ENCODE results near the gene HTR2A. TPM values are rescaled to one million over a fixed set of nuclear protein-coding genes. Genes with fewer than 3 reads are reported as not detected.
"Not testable (repeated sequence)": the region's sequence is repeated elsewhere in the genome, so short reads cannot be mapped to it uniquely, and the experiment has no call there.

HTR2A gene
- total and polyA plus RNA-seq, 5 donors: 0.11 to 1.1 (median 0.32) TPM

DNA sequence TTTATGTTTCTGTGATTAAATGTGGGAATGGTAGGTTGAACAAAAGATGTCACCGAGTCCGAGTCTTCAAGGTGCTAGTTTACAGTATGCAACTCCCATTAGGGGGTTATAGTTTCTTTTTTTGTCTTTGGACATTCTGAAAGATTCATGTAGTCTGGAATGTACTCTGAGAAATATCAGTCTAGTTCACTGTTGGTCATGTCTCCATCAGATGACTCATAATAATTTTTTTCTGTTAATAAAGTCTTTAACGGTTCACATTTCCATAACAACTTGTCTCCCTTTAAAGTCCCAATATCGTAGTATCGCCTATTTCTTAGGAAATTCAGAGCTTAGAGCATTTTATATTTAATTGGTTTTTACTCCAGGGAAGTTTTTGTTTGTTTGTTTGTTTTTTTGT lies 86.4 kb downstream of the HTR2A start:
- ATAC-seq: no peak
- H3K9me3 ChIP-seq (ENCODE audit: control insufficient read depth, low read length): no peaks in the 10 kb centered on the region
- no peaks in the 10 kb centered on the region for H3K4me1 ChIP-seq (ENCODE audit: control insufficient read depth, insufficient read depth, low read length)
- no peak for DNase-seq
- intact Hi-C loops (cut with DNase I): no loop called here
- no peak overlapping the region for H3K4me3 ChIP-seq (ENCODE audit: low read length)
- 86% methylated on average over 5 of the region's 5 CpGs for WGBS
- no peak overlapping the region for H3K27ac ChIP-seq (ENCODE audit: low read length)
- H3K27me3 ChIP-seq (ENCODE audit: control insufficient read depth, insufficient read depth): no peaks in the 10 kb centered on the region

DNA sequence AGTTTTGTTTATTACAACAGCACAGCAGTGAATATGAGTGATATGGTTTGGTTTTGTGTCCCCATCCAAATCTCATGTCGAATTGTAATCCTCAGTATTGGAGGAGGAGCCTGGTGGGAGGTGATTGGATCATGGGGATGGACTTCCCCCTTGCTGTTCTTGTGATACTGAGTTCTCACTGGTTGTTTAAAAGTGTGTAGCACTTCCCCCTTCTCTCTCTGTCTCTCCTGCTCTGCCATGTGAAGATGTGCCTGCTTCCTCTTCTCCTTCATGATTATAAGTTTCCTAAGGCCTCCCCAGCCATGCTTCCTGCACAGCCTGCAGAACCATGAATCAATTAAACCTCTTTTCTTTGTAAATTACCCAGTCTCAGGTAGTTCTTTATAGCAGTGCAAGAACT lies 91.9 kb downstream of the HTR2A start:
- H3K27me3 ChIP-seq (ENCODE audit: control insufficient read depth, insufficient read depth); DNase-seq; H3K9me3 ChIP-seq (ENCODE audit: control insufficient read depth, low read length); H3K4me3 ChIP-seq (ENCODE audit: low read length); H3K27ac ChIP-seq (ENCODE audit: low read length); intact Hi-C loops (cut with DNase I); ATAC-seq; H3K4me1 ChIP-seq (ENCODE audit: control insufficient read depth, insufficient read depth, low read length): not testable (repeated sequence)
- 70% methylated on average over 1 of the region's 1 CpG for WGBS

DNA sequence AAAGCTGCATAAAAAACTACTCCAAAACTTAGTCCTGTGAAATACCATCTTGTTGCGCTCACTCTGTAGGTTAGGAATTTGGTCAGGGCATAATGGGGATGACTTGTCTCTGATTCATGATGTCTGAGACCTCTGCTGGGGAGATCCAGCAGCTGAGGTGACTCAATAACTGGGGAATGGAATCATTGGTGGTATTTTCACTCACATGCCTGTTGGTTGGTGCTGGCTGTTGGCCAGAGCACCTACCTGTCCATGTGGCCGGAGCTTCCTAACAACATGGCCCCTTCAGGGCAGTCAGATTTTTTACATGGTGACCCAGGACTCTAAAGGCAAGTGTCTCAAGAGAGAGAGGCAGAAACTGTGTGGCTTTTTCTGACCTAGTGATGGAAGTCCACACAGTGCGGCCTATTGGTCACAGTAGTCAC lies 92.5 kb downstream of the HTR2A start:
- H3K4me3 ChIP-seq (ENCODE audit: low read length): no peak overlapping the region
- no peak for ATAC-seq
- intact Hi-C loops (cut with DNase I): no loop called here
- no peak overlapping the region for H3K27ac ChIP-seq (ENCODE audit: low read length)
- no peak for DNase-seq
- H3K27me3 ChIP-seq (ENCODE audit: control insufficient read depth, insufficient read depth): no peaks in the 10 kb centered on the region
- WGBS: 96% methylated on average over 3 of the region's 3 CpGs
- no peaks in the 10 kb centered on the region for H3K9me3 ChIP-seq (ENCODE audit: control insufficient read depth, low read length)
- no peaks in the 10 kb centered on the region for H3K4me1 ChIP-seq (ENCODE audit: control insufficient read depth, insufficient read depth, low read length)

DNA sequence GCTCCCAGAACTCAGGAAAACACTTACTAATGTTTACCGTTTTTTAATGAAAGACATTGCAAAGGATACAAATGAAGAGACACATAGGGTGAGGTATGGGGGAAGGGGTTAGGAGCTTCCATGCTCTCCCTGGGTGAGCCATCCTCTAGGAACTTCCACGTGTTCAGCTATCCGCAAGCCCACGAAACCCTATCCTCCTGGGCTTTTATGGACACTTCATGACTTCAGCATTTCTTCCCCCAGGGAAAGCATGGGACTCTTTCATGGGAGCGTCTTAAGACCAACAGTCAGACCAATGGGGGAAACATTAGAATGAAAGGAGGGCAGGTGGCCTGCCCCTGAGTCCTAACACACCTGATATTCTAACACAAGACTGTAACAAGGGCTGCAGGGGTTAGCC lies 93.3 kb downstream of the HTR2A start:
- no peaks in the 10 kb centered on the region for H3K27me3 ChIP-seq (ENCODE audit: control insufficient read depth, insufficient read depth)
- H3K9me3 ChIP-seq (ENCODE audit: control insufficient read depth, low read length): no peaks in the 10 kb centered on the region
- intact Hi-C loops (cut with DNase I): no loop called here
- DNase-seq (no peak), ATAC-seq (no peak)
- no peak overlapping the region for H3K4me3 ChIP-seq (ENCODE audit: low read length)
- H3K27ac ChIP-seq (ENCODE audit: low read length): no peak overlapping the region
- H3K4me1 ChIP-seq (ENCODE audit: control insufficient read depth, insufficient read depth, low read length): no peaks in the 10 kb centered on the region
- 92% methylated on average over 5 of the region's 5 CpGs for WGBS

DNA sequence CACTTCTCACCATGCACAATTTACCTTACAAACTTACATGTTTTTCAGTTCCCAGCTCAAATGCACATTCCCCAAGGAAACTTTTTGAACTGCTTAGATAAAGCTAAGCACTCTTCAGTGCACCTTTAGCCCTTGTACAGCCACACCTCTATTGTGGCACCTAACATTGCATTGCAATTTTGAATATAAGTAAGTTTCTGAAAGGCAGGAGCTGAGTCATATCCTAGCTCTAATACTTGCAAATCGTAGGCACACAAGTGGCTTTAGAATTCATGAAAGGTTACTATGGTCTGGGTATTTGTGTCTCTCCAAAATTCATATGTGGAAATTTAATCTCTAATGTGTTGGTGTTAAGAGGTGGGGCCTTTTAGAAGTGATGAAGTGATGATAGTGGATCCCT lies 95.0 kb downstream of the HTR2A start:
- H3K27me3 ChIP-seq (ENCODE audit: control insufficient read depth, insufficient read depth): no peaks in the 10 kb centered on the region
- ATAC-seq: no peak
- intact Hi-C loops (cut with DNase I): no loop called here
- no peak overlapping the region for H3K27ac ChIP-seq (ENCODE audit: low read length)
- WGBS: 58% methylated on average over 1 of the region's 1 CpG
- no peaks in the 10 kb centered on the region for H3K4me1 ChIP-seq (ENCODE audit: control insufficient read depth, insufficient read depth, low read length)
- H3K4me3 ChIP-seq (ENCODE audit: low read length): no peak overlapping the region
- no peaks in the 10 kb centered on the region for H3K9me3 ChIP-seq (ENCODE audit: control insufficient read depth, low read length)
- no peak for DNase-seq

DNA sequence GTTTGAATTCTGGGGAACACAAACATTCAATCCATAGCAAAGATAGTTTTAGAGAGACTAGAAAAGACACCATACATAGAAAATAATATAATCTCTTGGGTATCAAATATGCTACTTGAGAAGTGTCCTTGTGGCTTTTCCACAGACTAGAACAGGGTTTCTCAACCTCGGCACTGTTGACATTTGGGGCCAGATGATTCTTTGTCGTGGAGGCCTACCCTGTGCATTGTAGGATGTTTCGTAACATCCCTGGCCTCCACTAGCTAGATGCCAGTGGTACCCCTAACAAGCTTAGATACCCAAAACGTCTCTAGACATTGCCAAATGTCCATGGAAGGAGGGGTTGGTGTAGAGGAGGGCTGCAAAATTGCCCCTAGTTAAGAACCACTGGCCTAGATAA lies 97.7 kb downstream of the HTR2A start:
- DNase-seq (no peak), ATAC-seq (no peak)
- Histone ChIP-seq H3K27ac (ENCODE audit: low read length) (no peak overlapping the region), H3K4me1 (ENCODE audit: control insufficient read depth, insufficient read depth, low read length) (peaks cover 4% of the 10 kb centered on the region), H3K4me3 (ENCODE audit: low read length) (no peak overlapping the region), H3K9me3 (ENCODE audit: control insufficient read depth, low read length) (no peaks in the 10 kb centered on the region), H3K27me3 (ENCODE audit: control insufficient read depth, insufficient read depth) (no peaks in the 10 kb centered on the region)
- intact Hi-C loops (cut with DNase I): no loop called here
- WGBS: 82% methylated on average over 4 of the region's 4 CpGs

DNA sequence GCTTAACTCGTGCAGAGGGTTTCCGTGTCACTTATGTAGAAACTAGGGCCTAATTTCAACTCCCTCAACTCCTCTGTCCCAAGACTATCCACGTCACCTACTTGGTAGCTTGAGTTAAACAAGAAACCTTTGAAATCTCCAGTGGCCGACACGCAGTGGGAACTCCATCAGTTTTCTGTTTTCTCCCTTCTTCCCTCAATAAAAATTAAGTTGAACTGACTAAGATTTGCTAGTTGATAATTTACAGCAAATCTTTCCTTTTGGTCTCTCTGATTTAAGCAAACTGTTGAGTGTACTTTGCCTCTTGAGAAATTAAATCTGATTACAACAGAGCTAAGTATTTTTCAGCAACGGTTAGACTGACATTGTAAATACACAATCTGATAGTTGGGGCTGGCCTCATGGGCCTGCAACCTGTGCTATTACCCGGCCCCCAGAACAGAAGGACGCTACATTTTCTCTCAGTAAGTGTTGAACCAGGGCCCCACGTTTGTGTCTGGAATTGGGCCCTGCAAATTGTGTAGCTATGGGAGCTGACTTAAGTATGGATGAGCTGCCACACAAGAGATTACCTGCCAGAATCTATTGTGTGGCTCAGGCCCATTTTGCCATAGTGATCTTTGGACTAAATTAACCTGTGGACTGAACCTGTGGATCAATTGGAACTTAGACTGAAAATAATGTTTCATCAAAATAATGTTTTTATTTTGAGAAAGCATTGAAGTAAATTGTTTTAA lies 99.2 kb downstream of the HTR2A start:
- no peaks in the 10 kb centered on the region for H3K9me3 ChIP-seq (ENCODE audit: control insufficient read depth, low read length)
- peak overlapping the region; percentile 88 for H3K27ac ChIP-seq (ENCODE audit: low read length)
- peak overlapping the region; percentile 56 for H3K4me3 ChIP-seq (ENCODE audit: low read length)
- H3K4me1 ChIP-seq (ENCODE audit: control insufficient read depth, insufficient read depth, low read length): peaks cover 4% of the 10 kb centered on the region
- WGBS: 47% methylated on average over 9 of the region's 9 CpGs
- no peaks in the 10 kb centered on the region for H3K27me3 ChIP-seq (ENCODE audit: control insufficient read depth, insufficient read depth)
- ATAC-seq (no peak), DNase-seq (no peak)
- intact Hi-C loops (cut with DNase I): no loop called here

DNA sequence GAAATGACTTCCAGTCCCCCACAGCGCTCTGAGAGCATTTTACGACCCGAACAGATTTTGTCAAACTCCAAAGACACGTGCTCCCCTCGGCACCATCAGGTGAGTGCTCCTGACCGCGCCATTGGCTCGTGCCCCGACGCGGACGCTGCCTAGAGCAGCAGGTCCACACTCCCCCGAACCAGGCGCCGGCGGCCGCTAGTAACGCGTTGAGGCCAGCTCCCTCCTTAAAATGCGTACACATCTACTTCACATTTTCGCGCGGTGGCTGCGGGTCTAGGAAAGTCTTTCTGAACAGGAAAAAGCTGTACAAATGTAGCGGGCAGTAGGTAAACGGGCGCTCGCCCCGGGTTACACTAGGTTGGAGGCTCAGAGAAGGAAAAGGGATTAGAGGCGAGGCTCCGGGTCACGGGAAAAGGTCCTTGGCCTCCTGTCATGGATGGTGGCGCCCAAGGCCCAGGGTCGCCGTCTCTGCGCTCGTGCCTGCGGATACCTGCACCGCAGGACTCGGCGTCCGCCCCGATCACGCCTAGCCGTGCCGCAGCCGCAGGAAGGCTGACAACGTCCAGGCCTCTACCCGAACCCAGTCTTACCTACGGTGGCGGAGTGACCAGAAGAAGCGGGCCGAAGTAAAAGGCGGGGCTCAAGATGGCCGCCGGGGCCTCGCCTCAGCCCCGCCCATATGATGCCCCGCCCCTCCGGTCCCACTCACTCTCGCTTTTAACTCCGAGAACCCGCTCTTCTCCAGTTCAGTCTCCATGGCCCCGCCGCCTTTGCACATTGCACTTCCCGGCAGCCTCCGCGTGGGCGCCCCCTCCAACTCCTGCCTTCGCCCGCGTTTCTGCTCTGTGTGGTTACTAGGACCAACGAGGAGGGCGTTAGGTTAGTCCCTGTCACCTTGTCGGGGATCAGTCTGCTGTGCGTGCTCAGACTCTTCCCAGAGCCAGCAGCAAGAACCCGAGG lies 100.1 kb downstream of the HTR2A start, which contains the start of gene ESD:
Gene ESD, minus strand, starts transcription at position 647 of the 960 bp plus-strand sequence. CDS start 5,748 bp downstream, outside the sequence.
- Histone ChIP-seq H3K9me3 (ENCODE audit: control insufficient read depth, low read length) (no peaks in the 10 kb centered on the region), H3K27ac (ENCODE audit: low read length) (peak within 1 kb of the TSS; percentile 91), H3K4me1 (ENCODE audit: control insufficient read depth, insufficient read depth, low read length) (peaks cover 4% of the 10 kb centered on the region), H3K4me3 (ENCODE audit: low read length) (peak within 1 kb of the TSS; percentile 56), H3K27me3 (ENCODE audit: control insufficient read depth, insufficient read depth) (no peaks in the 10 kb centered on the region)
- intact Hi-C loops (cut with DNase I): no loop called here
- DNase-seq (peak; percentile 95 to 98 (median 98)), ATAC-seq (peak; percentile 99)
- WGBS: under 1% methylated on average over 77 of the region's 77 CpGs

DNA sequence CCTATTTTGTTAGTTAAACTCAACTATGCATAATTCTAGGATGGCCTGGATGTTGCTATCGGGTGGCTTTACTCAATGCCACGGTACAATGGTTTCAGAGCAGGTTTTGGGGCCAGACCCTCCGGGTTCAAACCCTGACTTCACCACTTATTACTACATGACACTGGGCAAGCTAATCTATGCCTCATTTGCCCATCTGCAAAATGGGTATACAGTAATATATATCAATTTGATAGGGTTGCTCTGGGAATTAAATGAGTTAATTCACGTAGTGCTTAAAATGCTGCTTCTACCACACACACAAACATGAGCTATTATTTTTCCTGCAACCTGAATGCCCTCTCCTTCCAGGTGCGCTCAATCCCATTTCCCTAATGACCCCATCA lies 100.7 kb downstream of the HTR2A start:
- H3K27ac ChIP-seq (ENCODE audit: low read length): peak overlapping the region; percentile 91
- 66% methylated on average over 5 of the region's 5 CpGs for WGBS
- intact Hi-C loops (cut with DNase I): no loop called here

DNA sequence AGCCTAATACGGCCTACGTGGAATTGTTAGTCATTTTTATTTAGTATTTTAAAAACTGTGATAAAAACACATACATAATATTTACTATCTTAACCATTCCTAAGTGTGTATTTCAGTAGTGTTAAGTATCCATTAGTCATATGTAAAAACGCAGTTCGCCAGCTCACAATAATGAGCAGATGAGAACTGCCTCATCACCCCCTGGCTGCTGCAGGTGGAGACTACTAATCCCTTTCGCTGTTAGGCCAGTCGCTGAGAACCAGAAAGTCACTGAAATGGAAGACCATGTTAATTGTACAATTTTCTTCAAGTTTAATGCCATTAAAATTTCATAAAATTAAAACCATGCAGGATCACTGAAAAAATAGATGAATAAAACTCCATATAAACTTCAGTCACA lies 101.5 kb downstream of the HTR2A start:
- 93% methylated on average over 6 of the region's 6 CpGs for WGBS
- no peaks in the 10 kb centered on the region for H3K9me3 ChIP-seq (ENCODE audit: control insufficient read depth, low read length)
- no peak for ATAC-seq
- H3K27ac ChIP-seq (ENCODE audit: low read length): no peak overlapping the region
- peaks cover 4% of the 10 kb centered on the region for H3K4me1 ChIP-seq (ENCODE audit: control insufficient read depth, insufficient read depth, low read length)
- H3K4me3 ChIP-seq (ENCODE audit: low read length): no peak overlapping the region
- no peaks in the 10 kb centered on the region for H3K27me3 ChIP-seq (ENCODE audit: control insufficient read depth, insufficient read depth)
- DNase-seq: no peak
- intact Hi-C loops (cut with DNase I): no loop called here

More for the DNA sequence above, 100.7 kb downstream of the HTR2A start:
- DNase-seq (no peak), ATAC-seq (no peak)
- peak overlapping the region; percentile 56 for H3K4me3 ChIP-seq (ENCODE audit: low read length)
- H3K4me1 ChIP-seq (ENCODE audit: control insufficient read depth, insufficient read depth, low read length): peaks cover 4% of the 10 kb centered on the region
- no peaks in the 10 kb centered on the region for H3K27me3 ChIP-seq (ENCODE audit: control insufficient read depth, insufficient read depth)
- no peaks in the 10 kb centered on the region for H3K9me3 ChIP-seq (ENCODE audit: control insufficient read depth, low read length)

DNA sequence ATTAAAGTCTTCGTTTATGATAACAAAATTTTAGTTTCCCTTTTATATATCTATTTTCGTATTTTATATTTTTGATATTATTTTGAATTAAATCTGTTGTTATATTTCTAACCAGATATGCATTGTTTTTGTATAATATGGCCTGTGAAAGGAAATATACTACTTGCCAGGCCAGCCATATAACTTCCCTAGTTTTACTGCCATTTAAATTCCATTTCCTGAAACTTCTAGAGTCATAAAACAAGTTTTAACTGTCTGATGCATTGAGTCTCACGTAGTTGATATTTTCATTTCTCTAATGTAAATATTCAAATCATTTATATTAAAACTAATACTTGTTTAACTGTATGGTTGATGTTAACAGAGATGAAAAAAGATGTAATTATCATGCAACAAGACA lies 113.3 kb downstream of the HTR2A start:
- intact Hi-C loops (cut with DNase I): no loop called here
- no peaks in the 10 kb centered on the region for H3K9me3 ChIP-seq (ENCODE audit: control insufficient read depth, low read length)
- no peak overlapping the region for H3K27ac ChIP-seq (ENCODE audit: low read length)
- WGBS: 95% methylated on average over 3 of the region's 3 CpGs
- ATAC-seq (no peak), DNase-seq (no peak)
- H3K4me1 ChIP-seq (ENCODE audit: control insufficient read depth, insufficient read depth, low read length): no peaks in the 10 kb centered on the region
- no peak overlapping the region for H3K4me3 ChIP-seq (ENCODE audit: low read length)
- no peaks in the 10 kb centered on the region for H3K27me3 ChIP-seq (ENCODE audit: control insufficient read depth, insufficient read depth)
